Esophagus muscularis mucosa (tissue), 3 donors: Measurements from ENCODE around the gene CFAP97.

ENCODE experiments used
- POLR2AphosphoS5 ChIP-seq, 2 donors: sonication (generic); formaldehyde crosslinking; IDR thresholded peaks; one replicate each; pipeline ENCODE4 v1.6.1; 2017; ENCODE audit warnings: antibody characterized with exemption in 2 of 2
- TF ChIP-seq, protein P1 (sequence below), 3 experiments: fragments of 200-600 bp in 2 of 3; fragments of 450-650 bp in 1 of 3; sonication (generic) in 2 of 3; IDR thresholded peaks; one replicate each; pipeline ENCODE4 v1.5.1; 2017 to 2019; ENCODE audit warnings: antibody characterized with exemption in 3 of 3, mild to moderate bottlenecking in 2 of 3, moderate library complexity in 1 of 3

DNA sequence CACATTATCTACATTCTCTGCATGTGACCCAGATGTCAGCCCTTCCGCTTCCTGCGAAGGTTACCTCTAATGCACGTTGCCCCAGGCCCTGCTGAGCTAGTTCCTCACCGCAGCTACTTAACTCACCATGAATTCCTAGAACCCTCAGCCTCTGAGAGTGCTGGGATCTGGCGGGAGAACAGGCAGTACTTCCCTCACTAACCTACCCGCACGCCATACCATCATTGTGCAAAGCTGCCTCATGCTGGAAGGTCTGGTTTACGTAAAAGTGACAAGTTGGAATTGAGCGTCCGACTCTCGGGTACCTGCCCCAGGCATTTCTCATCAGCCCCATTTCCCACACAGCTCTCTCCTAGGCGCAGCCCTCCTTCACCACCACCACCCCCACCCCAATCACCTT, 54.4 kb downstream of the CFAP97 start:
- TF ChIP-seq, protein P1, sequence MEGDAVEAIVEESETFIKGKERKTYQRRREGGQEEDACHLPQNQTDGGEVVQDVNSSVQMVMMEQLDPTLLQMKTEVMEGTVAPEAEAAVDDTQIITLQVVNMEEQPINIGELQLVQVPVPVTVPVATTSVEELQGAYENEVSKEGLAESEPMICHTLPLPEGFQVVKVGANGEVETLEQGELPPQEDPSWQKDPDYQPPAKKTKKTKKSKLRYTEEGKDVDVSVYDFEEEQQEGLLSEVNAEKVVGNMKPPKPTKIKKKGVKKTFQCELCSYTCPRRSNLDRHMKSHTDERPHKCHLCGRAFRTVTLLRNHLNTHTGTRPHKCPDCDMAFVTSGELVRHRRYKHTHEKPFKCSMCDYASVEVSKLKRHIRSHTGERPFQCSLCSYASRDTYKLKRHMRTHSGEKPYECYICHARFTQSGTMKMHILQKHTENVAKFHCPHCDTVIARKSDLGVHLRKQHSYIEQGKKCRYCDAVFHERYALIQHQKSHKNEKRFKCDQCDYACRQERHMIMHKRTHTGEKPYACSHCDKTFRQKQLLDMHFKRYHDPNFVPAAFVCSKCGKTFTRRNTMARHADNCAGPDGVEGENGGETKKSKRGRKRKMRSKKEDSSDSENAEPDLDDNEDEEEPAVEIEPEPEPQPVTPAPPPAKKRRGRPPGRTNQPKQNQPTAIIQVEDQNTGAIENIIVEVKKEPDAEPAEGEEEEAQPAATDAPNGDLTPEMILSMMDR (IDR thresholded peaks at IDR 0.05), result no peak
- no peak for TF ChIP-seq POLR2AphosphoS5 (IDR thresholded peaks at IDR 0.05)
